GM12873 (cell line): ENCODE data around the gene SH3RF1.

Source experiments
- CTCF ChIP-seq: IDR thresholded peaks from 2 replicates; pipeline ENCODE4 v1.5.1; 2012; ENCODE audit warnings: low read depth, mild to moderate bottlenecking, moderate library complexity, low read length, control low read depth; ENCODE audit not compliant: insufficient read depth; ENCODE audit errors: missing control alignments

Gene SH3RF1

DNA sequence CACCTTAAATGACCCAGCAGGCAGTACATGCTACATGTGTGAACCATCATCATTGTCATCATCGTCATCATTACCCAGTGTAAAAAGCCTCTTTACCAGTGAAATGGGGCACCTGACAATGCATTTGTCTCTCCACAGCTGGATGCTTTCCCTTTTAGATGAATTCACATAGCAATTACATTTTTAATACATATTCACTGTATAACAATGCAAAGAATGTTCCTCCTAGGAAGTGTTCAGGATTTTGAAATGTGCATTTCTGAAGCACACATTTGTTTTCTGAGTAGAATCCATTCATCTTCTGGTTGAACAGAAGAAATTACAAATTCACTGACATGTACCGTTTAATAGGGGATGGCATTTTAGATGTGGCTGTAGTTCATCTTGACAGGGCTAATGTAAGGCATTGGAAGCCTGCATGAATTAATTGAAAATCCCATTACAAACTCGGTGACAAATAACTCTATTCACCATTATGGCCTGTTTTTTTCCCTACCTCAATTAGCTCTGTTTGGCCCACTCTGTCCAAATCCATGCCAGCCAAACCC lies 111.1 kb downstream of the SH3RF1 start:
- TF ChIP-seq CTCF, result no peak

GRCh38 chr4:169158861-169159260 lies 111.9 kb downstream of the SH3RF1 start:
- no peak for TF ChIP-seq CTCF

GRCh38 chr4:169158046-169158445 lies 112.7 kb downstream of the SH3RF1 start:
- TF ChIP-seq CTCF, result no peak

DNA sequence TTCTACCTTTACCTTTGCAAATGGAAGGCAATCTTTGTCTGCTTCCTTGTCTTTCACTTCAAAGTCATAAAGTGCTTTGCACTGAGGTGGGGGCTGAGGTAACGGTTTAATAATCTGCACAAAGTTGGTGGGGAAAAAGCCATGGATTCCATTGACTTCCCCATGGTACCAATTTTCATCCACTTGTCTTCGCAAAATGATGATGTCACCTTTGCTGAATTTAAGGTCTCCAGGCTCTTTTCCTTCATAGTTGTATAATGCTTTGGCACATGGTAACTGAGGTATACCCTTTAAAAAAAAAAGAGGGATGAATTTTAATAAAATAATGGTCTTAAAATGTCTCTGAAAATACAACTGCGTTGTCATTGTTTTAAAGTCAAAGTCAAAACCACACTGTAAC lies 114.4 kb downstream of the SH3RF1 start:
- TF ChIP-seq CTCF, result no peak

DNA sequence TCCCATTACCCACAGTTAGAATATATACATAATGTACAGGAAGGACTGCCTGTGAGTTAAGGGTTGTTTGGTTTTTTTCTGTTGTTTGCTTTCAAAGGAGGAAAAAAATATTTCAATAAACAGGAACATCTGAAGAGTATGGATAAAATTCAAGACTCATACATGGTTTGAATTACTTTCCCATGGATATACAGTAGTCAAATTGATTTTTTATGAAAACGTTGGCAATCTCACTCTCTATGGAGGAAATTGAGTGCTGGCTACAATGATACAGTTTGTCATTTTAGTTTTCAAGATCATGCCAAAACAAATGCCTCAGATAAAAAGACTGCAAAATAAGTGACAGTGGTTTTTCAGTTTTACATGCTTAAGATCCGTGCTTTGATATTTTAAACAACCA lies 116.6 kb downstream of the SH3RF1 start:
- no peak for TF ChIP-seq CTCF

- no peak for TF ChIP-seq CTCF
Observed at GRCh38 chr4:169153481-169154087, 117.2 kb downstream of the SH3RF1 start.

DNA sequence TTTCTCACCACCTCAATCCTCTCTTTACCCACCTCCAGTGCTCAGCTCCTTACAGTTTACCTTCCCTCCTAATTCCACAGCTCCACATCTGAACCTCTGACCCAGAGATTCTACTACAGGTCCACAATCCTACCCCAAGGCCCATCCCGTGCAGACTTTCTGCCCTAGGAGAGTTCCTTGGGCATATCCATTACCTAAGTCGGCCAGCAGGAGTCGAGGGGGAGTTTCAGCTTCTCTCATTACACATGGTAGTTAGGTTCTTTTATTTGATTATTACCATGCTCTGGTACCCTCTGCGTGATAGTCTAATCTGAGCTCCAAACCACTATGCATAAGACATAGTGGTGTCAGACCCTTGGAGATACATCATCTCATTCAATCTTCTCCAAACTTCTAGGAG lies 117.9 kb downstream of the SH3RF1 start:
- no peak for TF ChIP-seq CTCF
